BLaER1 (cell line): ENCODE results near the gene AHR.

Experiments
- H3K27ac ChIP-seq: shearing (Covaris generic); formaldehyde crosslinking; 2 replicates; pipeline ENCODE4 v1.8.1; 2022
- H3K27me3 ChIP-seq: shearing (Covaris generic); formaldehyde crosslinking; 2 replicates; pipeline ENCODE4 v1.8.1; 2022
- H3K36me3 ChIP-seq: shearing (Covaris generic); formaldehyde crosslinking; 2 replicates; pipeline ENCODE4 v1.8.1; 2022
- H3K4me1 ChIP-seq: shearing (Covaris generic); formaldehyde crosslinking; 2 replicates; pipeline ENCODE4 v1.8.1; 2022
- H3K4me2 ChIP-seq: shearing (Covaris generic); formaldehyde crosslinking; 2 replicates; pipeline ENCODE4 v1.8.1; 2022
- H3K4me3 ChIP-seq: shearing (Covaris generic); formaldehyde crosslinking; 2 replicates; pipeline ENCODE4 v1.8.1; 2022
- H3K9ac ChIP-seq: shearing (Covaris generic); formaldehyde crosslinking; 2 replicates; pipeline ENCODE4 v1.8.1; 2022
- H3K9me3 ChIP-seq: shearing (Covaris generic); formaldehyde crosslinking; 2 replicates; pipeline ENCODE4 v1.8.1; 2022
- H4K20me1 ChIP-seq: shearing (Covaris generic); formaldehyde crosslinking; 2 replicates; pipeline ENCODE4 v1.8.1; 2022
- Cebpa-rat ChIP-seq: shearing (Covaris generic); IDR thresholded peaks from 2 replicates; pipeline ENCODE4 v1.8.1; 2022

AHR gene

GRCh38 chr7:17315974-17316373 lies 17.5 kb downstream of the AHR start:
- TF ChIP-seq Cebpa-rat, result no peak
- H3K9me3 ChIP-seq, result no peaks in the 10 kb centered on the region
- H3K36me3 ChIP-seq, result no peaks in the 10 kb centered on the region
- H3K27ac ChIP-seq, result no peak overlapping the region
- no peaks in the 10 kb centered on the region for H4K20me1 ChIP-seq
- H3K4me1 ChIP-seq, result no peaks in the 10 kb centered on the region
- no peak overlapping the region for H3K4me2 ChIP-seq
- H3K27me3 ChIP-seq, result no peaks in the 10 kb centered on the region
- H3K4me3 ChIP-seq, result no peak overlapping the region
- no peak overlapping the region for H3K9ac ChIP-seq

- H3K9me3 ChIP-seq, result no peaks in the 10 kb centered on the region
- no peaks in the 10 kb centered on the region for H3K36me3 ChIP-seq
- H3K9ac ChIP-seq, result no peak overlapping the region
- H3K27me3 ChIP-seq, result no peaks in the 10 kb centered on the region
- no peak overlapping the region for H3K4me3 ChIP-seq
- H3K27ac ChIP-seq, result no peak overlapping the region
- H3K4me1 ChIP-seq, result no peaks in the 10 kb centered on the region
- no peak for TF ChIP-seq Cebpa-rat
- H4K20me1 ChIP-seq, result no peaks in the 10 kb centered on the region
- no peak overlapping the region for H3K4me2 ChIP-seq
Observed at GRCh38 chr7:17318146-17318545, 19.7 kb downstream of the AHR start.

- Histone ChIP-seq H4K20me1 (no peaks in the 10 kb centered on the region), H3K4me2 (no peak overlapping the region), H3K27me3 (no peaks in the 10 kb centered on the region), H3K36me3 (no peaks in the 10 kb centered on the region), H3K9ac (no peak overlapping the region), H3K4me3 (no peak overlapping the region), H3K4me1 (no peaks in the 10 kb centered on the region), H3K9me3 (no peaks in the 10 kb centered on the region), H3K27ac (no peak overlapping the region)
- no peak for TF ChIP-seq Cebpa-rat
Observed at GRCh38 chr7:17319164-17320101, 21.0 kb downstream of the AHR start.

- Histone ChIP-seq H3K9me3 (no peaks in the 10 kb centered on the region), H3K27ac (no peak overlapping the region), H3K9ac (no peak overlapping the region), H4K20me1 (no peaks in the 10 kb centered on the region), H3K27me3 (no peaks in the 10 kb centered on the region), H3K4me3 (no peak overlapping the region), H3K4me1 (no peaks in the 10 kb centered on the region), H3K36me3 (no peaks in the 10 kb centered on the region), H3K4me2 (no peak overlapping the region)
- no peak for TF ChIP-seq Cebpa-rat
Observed at GRCh38 chr7:17320102-17320497, 21.6 kb downstream of the AHR start.

- Histone ChIP-seq H4K20me1 (no peaks in the 10 kb centered on the region), H3K27ac (no peak overlapping the region), H3K4me2 (no peak overlapping the region), H3K9me3 (no peaks in the 10 kb centered on the region), H3K4me3 (no peak overlapping the region), H3K4me1 (no peaks in the 10 kb centered on the region), H3K36me3 (no peaks in the 10 kb centered on the region), H3K9ac (no peak overlapping the region), H3K27me3 (no peaks in the 10 kb centered on the region)
- no peak for TF ChIP-seq Cebpa-rat
Observed at GRCh38 chr7:17320657-17321056, 22.2 kb downstream of the AHR start.

- H3K27me3 ChIP-seq, result no peaks in the 10 kb centered on the region
- H3K9me3 ChIP-seq, result no peaks in the 10 kb centered on the region
- no peak overlapping the region for H3K4me2 ChIP-seq
- H3K4me3 ChIP-seq, result no peak overlapping the region
- H3K27ac ChIP-seq, result no peak overlapping the region
- no peaks in the 10 kb centered on the region for H3K36me3 ChIP-seq
- H3K9ac ChIP-seq, result no peak overlapping the region
- no peaks in the 10 kb centered on the region for H4K20me1 ChIP-seq
- no peaks in the 10 kb centered on the region for H3K4me1 ChIP-seq
- no peak for TF ChIP-seq Cebpa-rat
Observed at GRCh38 chr7:17325364-17325763, 26.9 kb downstream of the AHR start.

- no peak for TF ChIP-seq Cebpa-rat
- H3K9ac ChIP-seq, result no peak overlapping the region
- H3K27me3 ChIP-seq, result no peaks in the 10 kb centered on the region
- no peak overlapping the region for H3K27ac ChIP-seq
- no peaks in the 10 kb centered on the region for H3K4me1 ChIP-seq
- H3K9me3 ChIP-seq, result no peaks in the 10 kb centered on the region
- no peak overlapping the region for H3K4me3 ChIP-seq
- no peaks in the 10 kb centered on the region for H3K36me3 ChIP-seq
- no peak overlapping the region for H3K4me2 ChIP-seq
- no peaks in the 10 kb centered on the region for H4K20me1 ChIP-seq
Observed at GRCh38 chr7:17326378-17326777, 27.9 kb downstream of the AHR start.

- no peak for TF ChIP-seq Cebpa-rat
- no peaks in the 10 kb centered on the region for H3K4me1 ChIP-seq
- H3K9me3 ChIP-seq, result no peaks in the 10 kb centered on the region
- H3K4me3 ChIP-seq, result no peak overlapping the region
- H4K20me1 ChIP-seq, result no peaks in the 10 kb centered on the region
- H3K36me3 ChIP-seq, result no peaks in the 10 kb centered on the region
- H3K27ac ChIP-seq, result no peak overlapping the region
- no peaks in the 10 kb centered on the region for H3K27me3 ChIP-seq
- H3K9ac ChIP-seq, result no peak overlapping the region
- H3K4me2 ChIP-seq, result no peak overlapping the region
Observed at GRCh38 chr7:17328641-17329040, 30.2 kb downstream of the AHR start.

- no peak overlapping the region for H3K4me2 ChIP-seq
- H3K27ac ChIP-seq, result no peak overlapping the region
- TF ChIP-seq Cebpa-rat, result no peak
- H3K9me3 ChIP-seq, result no peaks in the 10 kb centered on the region
- no peak overlapping the region for H3K4me3 ChIP-seq
- no peak overlapping the region for H3K9ac ChIP-seq
- H3K4me1 ChIP-seq, result no peaks in the 10 kb centered on the region
- no peaks in the 10 kb centered on the region for H3K27me3 ChIP-seq
- H4K20me1 ChIP-seq, result no peaks in the 10 kb centered on the region
- no peaks in the 10 kb centered on the region for H3K36me3 ChIP-seq
Observed at GRCh38 chr7:17329440-17329839, 31.0 kb downstream of the AHR start.

GRCh38 chr7:17331891-17332501 lies 33.5 kb downstream of the AHR start:
- H3K4me2 ChIP-seq, result no peak overlapping the region
- H4K20me1 ChIP-seq, result no peaks in the 10 kb centered on the region
- no peaks in the 10 kb centered on the region for H3K36me3 ChIP-seq
- no peak overlapping the region for H3K9ac ChIP-seq
- H3K4me1 ChIP-seq, result no peaks in the 10 kb centered on the region
- TF ChIP-seq Cebpa-rat, result no peak
- H3K9me3 ChIP-seq, result no peaks in the 10 kb centered on the region
- H3K27me3 ChIP-seq, result no peaks in the 10 kb centered on the region
- no peak overlapping the region for H3K27ac ChIP-seq
- H3K4me3 ChIP-seq, result no peak overlapping the region
